ENCODE data around the gene CHST13. TPM values are rescaled to one million over a fixed set of nuclear protein-coding genes. Genes with fewer than 3 reads are reported as not detected.

The CHST13 gene, protein sequence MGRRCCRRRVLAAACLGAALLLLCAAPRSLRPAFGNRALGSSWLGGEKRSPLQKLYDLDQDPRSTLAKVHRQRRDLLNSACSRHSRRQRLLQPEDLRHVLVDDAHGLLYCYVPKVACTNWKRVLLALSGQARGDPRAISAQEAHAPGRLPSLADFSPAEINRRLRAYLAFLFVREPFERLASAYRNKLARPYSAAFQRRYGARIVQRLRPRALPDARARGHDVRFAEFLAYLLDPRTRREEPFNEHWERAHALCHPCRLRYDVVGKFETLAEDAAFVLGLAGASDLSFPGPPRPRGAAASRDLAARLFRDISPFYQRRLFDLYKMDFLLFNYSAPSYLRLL
- not detected in 2 replicates for total RNA-seq

DNA sequence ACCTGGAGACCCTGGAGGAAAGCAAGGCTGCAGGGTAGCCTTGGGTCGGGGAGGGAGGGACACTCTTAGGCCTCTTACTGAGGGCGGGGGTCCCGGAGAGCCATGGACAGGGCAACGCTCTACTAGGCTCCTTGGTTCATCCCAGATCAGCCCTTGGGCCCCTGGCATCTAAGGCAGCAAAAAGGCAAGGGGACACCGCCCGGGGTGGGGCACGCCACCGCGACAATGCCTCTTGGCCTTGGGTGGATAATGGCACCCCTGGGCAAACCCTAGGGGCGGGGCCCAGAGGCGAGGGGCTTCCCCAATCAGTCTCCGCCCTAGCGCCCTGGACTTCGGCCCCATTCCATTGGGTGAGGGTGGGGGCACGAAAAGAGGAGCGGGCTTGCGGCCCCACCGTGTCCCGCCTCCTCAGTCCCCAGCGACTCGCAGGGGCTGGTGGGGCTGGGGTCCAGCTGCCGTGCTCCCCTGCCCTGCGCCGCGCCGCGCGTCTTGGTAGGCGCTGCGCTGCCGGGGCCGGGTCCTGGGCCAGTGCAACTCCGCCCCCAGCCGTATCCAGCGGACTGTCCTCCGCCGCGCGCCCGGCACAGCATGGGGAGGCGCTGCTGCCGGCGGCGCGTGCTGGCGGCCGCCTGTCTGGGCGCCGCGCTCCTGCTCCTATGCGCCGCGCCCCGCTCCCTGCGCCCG, at the start of gene CHST13:
Gene CHST13, plus strand, starts transcription at position 411 of the 684 bp plus-strand sequence. Its CDS starts 178 bp downstream, at position 589.

DNA sequence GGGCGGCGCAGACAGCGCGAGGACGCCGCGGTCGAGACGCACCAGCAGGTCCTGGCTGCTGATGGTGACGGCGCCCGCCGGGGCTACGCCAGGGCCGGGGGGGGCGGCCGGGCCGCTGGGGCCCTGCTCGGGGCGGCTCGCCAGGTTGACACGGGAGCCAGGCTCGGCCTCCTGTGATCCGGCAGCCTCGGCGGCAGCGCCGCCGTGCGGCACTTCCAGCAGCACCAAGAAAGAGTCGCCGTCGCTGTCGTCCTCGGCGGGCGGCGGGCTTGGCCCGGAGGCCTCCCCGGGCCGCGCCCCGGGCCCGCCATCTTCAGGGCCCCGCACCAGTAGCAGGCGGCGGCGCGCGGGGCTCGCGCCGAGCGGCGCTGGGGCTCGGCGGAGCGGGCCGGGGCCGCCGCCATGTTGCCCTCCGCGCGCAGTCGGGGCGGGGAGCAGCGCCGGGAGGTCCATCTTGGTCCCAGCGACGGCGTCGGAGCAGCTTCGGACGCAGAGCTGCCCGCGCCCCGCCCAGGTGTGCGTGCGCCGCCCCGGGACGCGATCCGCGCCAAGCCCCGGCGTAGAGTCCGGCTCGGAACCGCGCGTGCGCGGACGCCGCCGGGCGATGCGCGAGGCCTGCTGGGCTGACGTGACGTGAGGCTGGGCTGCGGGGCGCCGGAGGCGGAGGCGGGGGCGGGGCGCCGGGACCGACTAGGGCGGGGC, 48.4 kb upstream of the CHST13 start, which contains the start of gene ZXDC:
Gene ZXDC, minus strand, starts transcription at position 479 of the 702 bp plus-strand sequence. Its CDS starts 26 bp downstream, at position 453.

DNA sequence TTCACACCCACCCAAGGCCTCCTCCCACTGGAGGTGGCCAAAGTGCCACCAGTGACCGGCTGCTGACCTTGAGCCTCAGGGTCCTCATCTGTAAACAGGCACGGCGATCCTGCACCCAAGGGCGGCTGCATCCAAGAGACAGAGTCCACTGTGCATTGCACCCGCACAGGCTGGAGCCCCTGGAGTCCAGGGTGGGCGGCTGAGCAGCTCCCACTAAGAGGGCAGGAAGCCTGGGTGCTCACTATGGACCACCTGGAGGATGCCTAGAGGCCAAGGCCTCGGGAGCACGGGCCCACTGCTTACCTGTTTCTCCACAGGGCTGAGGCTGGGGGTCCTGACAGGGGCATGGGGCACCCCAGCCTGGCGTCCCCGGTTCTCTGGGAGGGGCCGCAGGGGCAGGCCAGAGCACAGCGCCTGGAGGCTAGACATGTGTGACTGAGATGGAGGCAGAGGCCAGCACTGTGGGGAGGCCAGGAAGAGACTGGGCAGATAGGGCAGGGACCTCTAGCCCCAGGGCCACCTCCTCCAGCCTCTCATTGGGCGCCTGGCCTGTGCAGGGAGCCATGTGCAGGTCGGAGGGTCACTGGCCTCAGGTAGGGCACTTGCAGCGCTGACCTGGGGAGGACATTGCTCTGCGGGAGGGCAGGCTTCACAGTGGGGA, 6.5 kb upstream of the CHST13 start, which contains the start of gene UROC1:
Gene UROC1, minus strand, starts transcription at position 483 of the 661 bp plus-strand sequence. Its CDS starts 54 bp downstream, at position 429.

DNA sequence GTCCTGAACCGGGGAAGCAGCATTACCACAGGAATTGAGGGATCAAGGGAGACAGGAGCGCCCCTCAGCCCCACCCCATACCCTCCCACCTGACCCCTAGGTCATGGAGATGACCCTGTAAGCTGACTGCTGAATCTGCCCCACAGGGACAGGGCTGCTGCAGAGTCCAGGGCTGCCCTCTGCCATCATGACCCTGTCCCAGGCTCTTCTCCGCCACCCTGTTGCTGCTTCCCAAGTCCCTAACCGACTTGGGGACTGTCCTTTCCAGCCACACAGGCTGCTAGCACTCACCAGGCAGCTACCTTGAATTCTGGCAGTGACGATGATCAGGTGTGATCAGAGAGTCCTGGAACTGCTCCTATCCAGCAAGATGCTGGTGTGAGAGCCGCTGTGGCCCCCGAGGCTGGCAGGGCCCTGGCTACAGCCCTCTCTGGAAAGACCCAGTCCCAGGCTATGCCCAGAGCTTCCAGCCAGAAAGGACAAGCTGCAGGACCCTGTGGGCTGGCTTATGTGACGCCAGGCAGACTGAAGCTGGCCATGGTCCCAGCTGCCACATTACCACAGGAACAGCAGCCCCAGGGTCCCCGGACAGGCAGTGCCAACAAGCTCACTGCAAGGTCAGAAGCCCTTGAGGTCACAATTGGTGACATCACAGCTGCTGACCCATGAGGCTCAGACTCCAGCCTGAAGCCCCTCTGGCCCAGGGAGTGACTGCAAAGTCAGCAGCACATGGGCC, 34.5 kb downstream of the CHST13 start, which contains the start of gene C3orf22:
Gene C3orf22, minus strand, starts transcription at position 597 of the 736 bp plus-strand sequence. CDS start 5,542 bp downstream, outside the sequence.

Other genes starting within 250 kb of the CHST13 start
- gene KLF15, start 166.7 kb upstream of the CHST13 start, total RNA-seq: 0.63 and 0.75 TPM in 2 replicates
- not detected in 2 replicates for gene CFAP100, start 129.2 kb upstream of the CHST13 start, total RNA-seq
- 14.6 and 18.7 TPM in 2 replicates for gene ZXDC, start 48.3 kb upstream of the CHST13 start, total RNA-seq
- gene UROC1, start 6.4 kb upstream of the CHST13 start, total RNA-seq: not detected in 2 replicates
- gene C3orf22, start 34.8 kb downstream of the CHST13 start, total RNA-seq: not detected in 2 replicates
- gene TXNRD3, start 131.0 kb downstream of the CHST13 start, total RNA-seq: 6.0 and 8.7 TPM in 2 replicates
- gene CHCHD6, start 180.1 kb downstream of the CHST13 start, total RNA-seq: 12.3 and 15.8 TPM in 2 replicates